ENCODE measurements around the gene PQBP1.
"Not testable (repeated sequence)": the region's sequence is repeated elsewhere in the genome, so short reads cannot be mapped to it uniquely, and the experiment has no call there.

The PQBP1 gene

DNA sequence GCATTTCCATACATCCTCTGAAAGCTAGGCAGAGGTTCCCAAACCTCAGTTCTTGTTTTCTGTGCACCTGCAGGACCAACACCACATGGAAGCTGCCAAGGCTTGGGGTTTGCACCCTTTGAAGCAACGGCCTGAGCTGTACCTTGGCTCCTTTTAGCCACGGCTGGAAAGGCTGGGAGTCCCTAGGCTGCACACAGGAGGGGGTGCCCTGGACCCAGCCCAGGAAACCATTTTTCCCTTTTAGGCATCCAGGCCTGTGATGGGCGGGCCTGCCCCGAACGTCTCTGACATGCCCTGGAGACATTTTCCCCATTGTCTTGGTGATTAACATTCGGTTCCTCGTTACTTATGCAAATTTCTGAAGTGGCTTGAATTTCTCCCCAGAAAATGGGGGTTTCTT, 44.9 kb upstream of the PQBP1 start:
- H3K4me3 ChIP-seq (ENCODE audit: low read depth, low read length), result no peak overlapping the region
- ChIA-PET CTCF (no interaction called here), POLR2A (no interaction called here)
- no peaks in the 10 kb centered on the region for H3K36me3 ChIP-seq (ENCODE audit: control insufficient read depth in 2 of 2, insufficient read depth in 1 of 2, low read length in 2 of 2)
- H3K4me1 ChIP-seq (ENCODE audit: control insufficient read depth, insufficient read depth, low read length), result no peaks in the 10 kb centered on the region
- H3K9me3 ChIP-seq (ENCODE audit: control insufficient read depth, insufficient read depth, low read depth, low read length), result no peaks in the 10 kb centered on the region
- TF ChIP-seq GLI2 (tag by site-specific recombination; IDR thresholded peaks at IDR 0.05; ENCODE audit: borderline replicate concordance, low read depth) (no peak), ZNF585B (tag by site-specific recombination; IDR thresholded peaks at IDR 0.05) (peak; percentile 55)
- no peak overlapping the region for H3K27ac ChIP-seq (ENCODE audit: extremely low read depth, low read depth, low read length)

- CTCF ChIA-PET, result interaction anchor here (1.1 kb wide), 1 partner anchor 38 kb away, joined by 5 read pairs; no protein-coding TSS in a partner anchor
- H3K9me3 ChIP-seq (ENCODE audit: control insufficient read depth, insufficient read depth, low read depth, low read length); POLR2A ChIA-PET; H3K36me3 ChIP-seq (ENCODE audit: control insufficient read depth in 2 of 2, insufficient read depth in 1 of 2, low read length in 2 of 2); H3K4me1 ChIP-seq (ENCODE audit: control insufficient read depth, insufficient read depth, low read length); H3K4me3 ChIP-seq (ENCODE audit: low read depth, low read length); H3K27ac ChIP-seq (ENCODE audit: extremely low read depth, low read depth, low read length): not testable (repeated sequence)
- peak; percentile 83 for TF ChIP-seq ZNF707 (tag by site-specific recombination; IDR thresholded peaks at IDR 0.05)
Observed at GRCh38 chrX:48853494-48853893, 44.2 kb upstream of the PQBP1 start.

DNA sequence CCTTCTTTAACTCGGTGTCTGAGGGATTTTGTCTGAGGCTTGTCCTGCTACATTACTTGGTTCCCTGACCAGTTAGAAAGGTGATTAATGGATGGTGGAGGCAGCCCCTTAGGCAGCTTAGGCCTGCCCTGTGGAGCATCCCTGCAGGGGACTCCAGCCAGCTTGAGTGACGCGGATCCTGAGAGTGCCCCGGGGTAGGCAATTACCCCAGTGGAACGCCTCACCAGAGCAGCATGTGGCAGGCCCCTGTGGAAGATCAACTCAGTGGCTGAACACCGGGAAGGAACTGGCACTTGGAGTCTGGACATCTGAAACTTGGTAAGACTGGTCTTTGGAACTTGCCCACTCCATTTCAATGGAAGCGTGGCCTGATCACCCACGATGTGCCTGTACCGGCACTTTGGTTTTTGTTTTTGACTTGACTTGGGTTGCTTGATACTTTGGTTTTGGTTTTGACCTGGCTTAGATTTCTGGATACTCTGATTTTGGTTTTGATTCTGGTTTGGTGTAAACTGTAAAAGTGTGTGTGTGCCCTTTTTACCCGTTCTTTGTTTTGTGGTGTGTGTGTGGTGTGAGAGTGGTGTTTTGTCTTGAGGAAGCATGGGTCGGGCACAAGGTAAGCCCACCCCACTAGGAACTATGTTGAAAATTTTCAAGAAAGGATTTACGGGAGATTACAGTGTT, 43.5 kb upstream of the PQBP1 start:
- peak; percentile 89 for TF ChIP-seq ZIC2 (tag by site-specific recombination; IDR thresholded peaks at IDR 0.05)
- H3K9me3 ChIP-seq (ENCODE audit: control insufficient read depth, insufficient read depth, low read depth, low read length); H3K4me3 ChIP-seq (ENCODE audit: low read depth, low read length); H3K4me1 ChIP-seq (ENCODE audit: control insufficient read depth, insufficient read depth, low read length); POLR2A ChIA-PET; H3K27ac ChIP-seq (ENCODE audit: extremely low read depth, low read depth, low read length); H3K36me3 ChIP-seq (ENCODE audit: control insufficient read depth in 2 of 2, insufficient read depth in 1 of 2, low read length in 2 of 2): not testable (repeated sequence)
- CTCF ChIA-PET, result interaction anchor here (0.6 to 1.1 kb wide), 4 partner anchors 8 to 150 kb away, joined by 3 to 5 read pairs (median 4); partner anchors contain the start of gene SLC35A2

DNA sequence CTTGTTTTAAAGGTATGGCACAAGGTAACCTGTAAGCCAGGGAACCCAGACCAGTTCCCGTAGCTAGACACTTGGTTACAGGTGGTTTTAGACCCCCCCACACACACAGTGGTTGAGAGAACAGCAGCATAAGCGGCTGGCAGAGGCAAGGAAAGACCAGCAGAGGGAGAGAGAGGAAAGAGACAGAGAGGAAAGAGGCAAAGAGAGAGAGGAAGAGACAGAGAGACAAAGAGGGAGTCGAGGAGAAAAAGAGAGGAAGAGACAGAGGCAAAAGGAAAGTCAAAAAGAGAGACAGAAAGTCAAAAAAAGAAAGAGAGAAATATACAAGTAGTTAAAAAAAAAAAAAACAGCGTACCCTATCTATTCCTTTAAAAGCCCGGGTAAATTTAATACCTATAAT, 42.8 kb upstream of the PQBP1 start:
- no peak overlapping the region for H3K4me3 ChIP-seq (ENCODE audit: low read depth, low read length)
- H3K9me3 ChIP-seq (ENCODE audit: control insufficient read depth, insufficient read depth, low read depth, low read length), result no peaks in the 10 kb centered on the region
- H3K36me3 ChIP-seq (ENCODE audit: control insufficient read depth in 2 of 2, insufficient read depth in 1 of 2, low read length in 2 of 2), result no peaks in the 10 kb centered on the region
- H3K4me1 ChIP-seq (ENCODE audit: control insufficient read depth, insufficient read depth, low read length), result no peaks in the 10 kb centered on the region
- POLR2A ChIA-PET, result no interaction called here
- no peak overlapping the region for H3K27ac ChIP-seq (ENCODE audit: extremely low read depth, low read depth, low read length)
- CTCF ChIA-PET, result interaction anchor here (0.6 to 1.1 kb wide), 4 partner anchors 9 to 150 kb away, joined by 3 to 5 read pairs (median 4); partner anchors contain the start of gene SLC35A2
- TF ChIP-seq ZNF654 (tag by site-specific recombination; IDR thresholded peaks at IDR 0.05; ENCODE audit: low read depth), result peak; percentile 59
- no peak for TF ChIP-seq FEZF1 (tag by site-specific recombination; IDR thresholded peaks at IDR 0.05)
- TF ChIP-seq KLF9 (tag by site-specific recombination; IDR thresholded peaks at IDR 0.05; ENCODE audit: low read depth), result no peak
- no peak for TF ChIP-seq WT1 (tag by site-specific recombination; IDR thresholded peaks at IDR 0.05)
- TF ChIP-seq GFI1B (tag by site-specific recombination; IDR thresholded peaks at IDR 0.05), result no peak
- peak; percentile 75 for TF ChIP-seq SCRT2 (tag by site-specific recombination; IDR thresholded peaks at IDR 0.05)
- TF ChIP-seq, protein P1, sequence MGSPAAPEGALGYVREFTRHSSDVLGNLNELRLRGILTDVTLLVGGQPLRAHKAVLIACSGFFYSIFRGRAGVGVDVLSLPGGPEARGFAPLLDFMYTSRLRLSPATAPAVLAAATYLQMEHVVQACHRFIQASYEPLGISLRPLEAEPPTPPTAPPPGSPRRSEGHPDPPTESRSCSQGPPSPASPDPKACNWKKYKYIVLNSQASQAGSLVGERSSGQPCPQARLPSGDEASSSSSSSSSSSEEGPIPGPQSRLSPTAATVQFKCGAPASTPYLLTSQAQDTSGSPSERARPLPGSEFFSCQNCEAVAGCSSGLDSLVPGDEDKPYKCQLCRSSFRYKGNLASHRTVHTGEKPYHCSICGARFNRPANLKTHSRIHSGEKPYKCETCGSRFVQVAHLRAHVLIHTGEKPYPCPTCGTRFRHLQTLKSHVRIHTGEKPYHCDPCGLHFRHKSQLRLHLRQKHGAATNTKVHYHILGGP (tag by site-specific recombination; IDR thresholded peaks at IDR 0.05), result no peak
- no peak for TF ChIP-seq ZNF433 (tag by site-specific recombination; IDR thresholded peaks at IDR 0.05; ENCODE audit: low read depth)
- TF ChIP-seq ZNF366 (tag by site-specific recombination; conservative IDR thresholded peaks at IDR 0.05), result no peak
- TF ChIP-seq ZSCAN5A (tag by site-specific recombination; IDR thresholded peaks at IDR 0.05), result no peak
- TF ChIP-seq ZNF626 (tag by site-specific recombination; IDR thresholded peaks at IDR 0.05), result no peak
- TF ChIP-seq SCRT1 (tag by site-specific recombination; IDR thresholded peaks at IDR 0.05; ENCODE audit: borderline replicate concordance), result peak; percentile 68; the same call in 1 of the 2 replicates
- TF ChIP-seq REST (tag by site-specific recombination; IDR thresholded peaks at IDR 0.05), result no peak
- no peak for TF ChIP-seq ZNF449 (tag by site-specific recombination; IDR thresholded peaks at IDR 0.05)
- TF ChIP-seq ZNF514 (tag by site-specific recombination; IDR thresholded peaks at IDR 0.05), result no peak
- TF ChIP-seq ZNF16 (tag by site-specific recombination; IDR thresholded peaks at IDR 0.05; ENCODE audit: low read depth), result no peak
